Osteoblast (primary cell): ENCODE data around the gene SMIM23. TPM values are rescaled to one million over a fixed set of nuclear protein-coding genes. Genes with fewer than 3 reads are reported as not detected.

Source experiments
- DNase-seq: peaks from one replicate; pipeline ENCODE4 v3.0.0; 2011; ENCODE audit warnings: low spot score, mixed read lengths; ENCODE audit not compliant: insufficient read length; ENCODE audit errors: missing footprints
- H2AFZ ChIP-seq: 2 replicates; pipeline ENCODE4 v1.6.0; 2011; ENCODE audit warnings: mild to moderate bottlenecking, low read length
- H3K27ac ChIP-seq: 2 replicates; pipeline ENCODE4 v1.5.1; 2011; ENCODE audit warnings: mild to moderate bottlenecking, low read depth, low read length, moderate library complexity
- H3K27me3 ChIP-seq: 2 replicates; pipeline ENCODE4 v1.6.0; 2012; ENCODE audit warnings: mild to moderate bottlenecking, control low read depth, inconsistent platforms, low read length, moderate library complexity; ENCODE audit not compliant: insufficient read depth
- H3K36me3 ChIP-seq: 2 replicates; pipeline ENCODE4 v1.5.1; 2011; ENCODE audit warnings: mild to moderate bottlenecking, low read length, control low read depth, moderate library complexity; ENCODE audit not compliant: insufficient read depth
- H3K4me1 ChIP-seq: 2 replicates; pipeline ENCODE4 v1.5.1; 2011; ENCODE audit warnings: mild to moderate bottlenecking, low read length, control low read depth, moderate library complexity; ENCODE audit not compliant: insufficient read depth
- H3K4me2 ChIP-seq: 2 replicates; pipeline ENCODE4 v1.6.0; 2011; ENCODE audit warnings: mild to moderate bottlenecking, low read length; ENCODE audit not compliant: insufficient read depth
- H3K4me3 ChIP-seq: fragments of 200-600 bp; sonication (generic); 3 replicates; pipeline ENCODE4 v1.5.1; 2012; ENCODE audit warnings: mild to moderate bottlenecking, low read length, inconsistent platforms; ENCODE audit not compliant: insufficient read depth
- H3K79me2 ChIP-seq: 2 replicates; pipeline ENCODE4 v1.6.0; 2012; ENCODE audit warnings: mild to moderate bottlenecking, low read length, control low read depth, inconsistent platforms; ENCODE audit not compliant: insufficient read depth
- H3K9me3 ChIP-seq: 2 replicates; pipeline ENCODE4 v1.5.1; 2011; ENCODE audit warnings: low read depth, low read length, control low read depth
- H4K20me1 ChIP-seq: 2 replicates; pipeline ENCODE4 v1.6.0; 2012; ENCODE audit warnings: mild to moderate bottlenecking, low read length, control low read depth; ENCODE audit not compliant: insufficient read depth
- CTCF ChIP-seq: IDR thresholded peaks from 2 replicates; pipeline ENCODE4 v1.5.1; 2011; ENCODE audit warnings: mild to moderate bottlenecking, low read depth, low read length, moderate library complexity; ENCODE audit errors: extremely low read depth
- total RNA-seq: library from RNA; depleted of rRNA; stranded (reverse); fragments of >200 nt; gene quantifications from 2 replicates; pipeline ENCODE4 v1.2.3, GENCODE V29; 2012

Gene SMIM23
- total RNA-seq, 1 donor, result not detected

GRCh38 chr5:171839112-171839511 is 53.5 kb downstream of the SMIM23 start:
- Histone ChIP-seq H3K4me1 (no peaks in the 10 kb centered on the region), H3K27ac (no peak overlapping the region), H4K20me1 (no peaks in the 10 kb centered on the region), H3K36me3 (no peaks in the 10 kb centered on the region), H3K4me2 (no peak overlapping the region), H3K9me3 (no peaks in the 10 kb centered on the region), H3K79me2 (no peaks in the 10 kb centered on the region), H3K27me3 (no peaks in the 10 kb centered on the region), H3K4me3 (no peak overlapping the region), H2AFZ (no peak overlapping the region)
- no peak for TF ChIP-seq CTCF
- no peak for DNase-seq

- no peaks in the 10 kb centered on the region for H3K79me2 ChIP-seq
- TF ChIP-seq CTCF, result no peak
- no peaks in the 10 kb centered on the region for H3K27me3 ChIP-seq
- H3K4me1 ChIP-seq, result no peaks in the 10 kb centered on the region
- H3K4me2 ChIP-seq, result no peak overlapping the region
- H3K9me3 ChIP-seq, result no peaks in the 10 kb centered on the region
- H3K36me3 ChIP-seq, result no peaks in the 10 kb centered on the region
- H4K20me1 ChIP-seq, result no peaks in the 10 kb centered on the region
- H3K27ac ChIP-seq, result no peak overlapping the region
- peak; percentile 64 for DNase-seq
- H2AFZ ChIP-seq, result no peak overlapping the region
- no peak overlapping the region for H3K4me3 ChIP-seq
Observed at GRCh38 chr5:171840066-171840465, 54.4 kb downstream of the SMIM23 start.

Other genes with a start within 250 kb of the SMIM23 start
- 72.5 and 76.7 TPM in 2 replicates for gene FBXW11, start 220.8 kb downstream of the SMIM23 start, total RNA-seq